Liver (tissue), 3 donors: ENCODE data around the gene SERPINA9.

Source experiments
- CTCF ChIP-seq: fragments of 150-350 bp; IDR thresholded peaks from 2 replicates; pipeline ENCODE4 v1.5.1; 2017; ENCODE audit warnings: improper control_type of control experiment, low read depth, low read length; ENCODE audit not compliant: missing input control
- JUND ChIP-seq, 2 donors: IDR thresholded peaks; 2 replicates each; pipeline ENCODE4 v1.6.1; 2016; ENCODE audit warnings: antibody characterized with exemption in 2 of 2
- donor health status: healthy.
- donor health status: healthy.

- no peak for TF ChIP-seq CTCF
- TF ChIP-seq JUND (IDR thresholded peaks at IDR 0.05): no peak
Measured at GRCh38 chr14:94476023-94476422, at the start of gene SERPINA9.
